ENCODE results near the gene ORAI2. TPM values are rescaled to one million over a fixed set of nuclear protein-coding genes. Genes with fewer than 3 reads are reported as not detected.

The ORAI2 gene
- total and polyA plus RNA-seq, 10 of the 15 experiments (the other 5 are each of a cell fraction or from before 2014, with no cell fraction given): 5.8 to 111 (median 46.9) TPM

- TF ChIP-seq MEF2A (IDR thresholded peaks at IDR 0.05; ENCODE audit: insufficient read depth, low read depth, low read length) (0 out of 2 replicates have a peak, but pooled peaks have one; percentile 28), IKZF2 (IDR thresholded peaks at IDR 0.05) (peak; percentile 22 to 50; a peak in 2 of 4 replicates), NFYB (IDR thresholded peaks at IDR 0.05; ENCODE audit: insufficient read depth, low read depth, low read length) (0 out of 2 replicates have a peak, but pooled peaks have one; percentile 14), REST (IDR thresholded peaks at IDR 0.05; ENCODE audit: low read depth, low read length) (0 out of 2 replicates have a peak, but pooled peaks have one; percentile 17), CBFB (IDR thresholded peaks at IDR 0.05; ENCODE audit: low read depth) (peak; percentile 68; the same call in 1 of the 2 replicates), RELA (IDR thresholded peaks at IDR 0.05; ENCODE audit: borderline replicate concordance, partially characterized antibody) (no peak), RCOR1 (conservative IDR thresholded peaks at IDR 0.05; ENCODE audit: low read depth, low read length) (peak; percentile 97), DPF2 (IDR thresholded peaks at IDR 0.05) (peak; percentile 85), CREB1 (IDR thresholded peaks at IDR 0.05; ENCODE audit: low read depth) (peak; percentile 99), POLR2AphosphoS5 (IDR thresholded peaks at IDR 0.05; ENCODE audit: low read length) (peak; percentile 83), NKRF (conservative IDR thresholded peaks at IDR 0.05) (peak; percentile 81)
These were observed 37.3 kb upstream of the ORAI2 start, which contains the start of gene PRKRIP1 (continued) for GRCh38 chr7:102395873-102396709.

Measured in GM12878 (cell line).